ENCODE measurements around the gene SPIB. TPM values are rescaled to one million over a fixed set of nuclear protein-coding genes. Genes with fewer than 3 reads are reported as not detected.

SPIB gene
- total and polyA plus RNA-seq, 4 donors: 0.09 to 5.0 (median 0.36) TPM

- no peak for TF ChIP-seq JUND (IDR thresholded peaks at IDR 0.05)
- TF ChIP-seq FOXA1 (IDR thresholded peaks at IDR 0.05): no peak
- no peak for TF ChIP-seq RXRA (IDR thresholded peaks at IDR 0.05)
- TF ChIP-seq REST (IDR thresholded peaks at IDR 0.05): no peak
- TF ChIP-seq TAF1 (conservative IDR thresholded peaks at IDR 0.05): no peak
- no peak for TF ChIP-seq YY1 (IDR thresholded peaks at IDR 0.05)
- no peak for TF ChIP-seq RAD21 (IDR thresholded peaks at IDR 0.05)
- no peak for TF ChIP-seq GABPA (IDR thresholded peaks at IDR 0.05 in 1 of 2, conservative IDR thresholded peaks at IDR 0.05 in 1 of 2)
- no peak for TF ChIP-seq CTCF (IDR thresholded peaks at IDR 0.05; ENCODE audit: low read depth, low read length, missing input control)
- TF ChIP-seq SP1 (IDR thresholded peaks at IDR 0.05): no peak
- no peak for TF ChIP-seq EGR1 (IDR thresholded peaks at IDR 0.05; ENCODE audit: low read depth in 2 of 2)
- no peak for TF ChIP-seq MAX (IDR thresholded peaks at IDR 0.05)
- no peak for TF ChIP-seq NR2F2 (IDR thresholded peaks at IDR 0.05)
- no peak for TF ChIP-seq HNF4G (IDR thresholded peaks at IDR 0.05)
- TF ChIP-seq ATF3 (IDR thresholded peaks at IDR 0.05): no peak
- Histone ChIP-seq H3K27me3 (ENCODE audit: control insufficient read depth in 4 of 4, insufficient read depth in 4 of 4, low read length in 3 of 4) (peaks cover 0 to 6% (median 0%) of the 10 kb centered on the region in 4 donors), H3K9me3 (ENCODE audit: control insufficient read depth in 4 of 4, low read length in 3 of 4) (no peaks in the 10 kb centered on the region), H3K4me3 (ENCODE audit: low read depth in 1 of 3, low read length in 3 of 3) (no peak overlapping the region), H3K27ac (ENCODE audit: low read depth in 1 of 2, low read length in 2 of 2) (no peak overlapping the region), H3K4me1 (ENCODE audit: control insufficient read depth in 4 of 4, insufficient read depth in 4 of 4, low read length in 3 of 4) (peaks cover 2 to 9% (median 5%) of the 10 kb centered on the region in 4 donors), H3K36me3 (ENCODE audit: control insufficient read depth in 4 of 4, insufficient read depth in 3 of 4, low read depth in 1 of 4, low read length in 3 of 4) (no peaks in the 10 kb centered on the region), H3K9ac (ENCODE audit: low read depth in 1 of 2, low read length in 2 of 2) (no peak overlapping the region)
- DNase-seq (ENCODE audit: low spot score): no peak
- WGBS: 79% methylated on average over 19 of the region's 19 CpGs
Observed at GRCh38 chr19:50433201-50434180, 14.8 kb downstream of the SPIB start.

- Histone ChIP-seq H3K4me3 (ENCODE audit: low read depth in 1 of 3, low read length in 3 of 3) (no peak overlapping the region), H3K27ac (ENCODE audit: low read depth in 1 of 2, low read length in 2 of 2) (no peak overlapping the region), H3K4me1 (ENCODE audit: control insufficient read depth in 4 of 4, insufficient read depth in 4 of 4, low read length in 3 of 4) (peaks cover 2 to 9% (median 5%) of the 10 kb centered on the region in 4 donors), H3K36me3 (ENCODE audit: control insufficient read depth in 4 of 4, insufficient read depth in 3 of 4, low read depth in 1 of 4, low read length in 3 of 4) (no peaks in the 10 kb centered on the region), H3K27me3 (ENCODE audit: control insufficient read depth in 4 of 4, insufficient read depth in 4 of 4, low read length in 3 of 4) (peaks cover 0 to 6% (median 0%) of the 10 kb centered on the region in 4 donors), H3K9me3 (ENCODE audit: control insufficient read depth in 4 of 4, low read length in 3 of 4) (no peaks in the 10 kb centered on the region), H3K9ac (ENCODE audit: low read depth in 1 of 2, low read length in 2 of 2) (no peak overlapping the region)
- no peak for TF ChIP-seq NR2F2 (IDR thresholded peaks at IDR 0.05)
- no peak for TF ChIP-seq RAD21 (IDR thresholded peaks at IDR 0.05)
- no peak for TF ChIP-seq HNF4G (IDR thresholded peaks at IDR 0.05)
- 47% methylated on average over 12 of the region's 12 CpGs for WGBS
- DNase-seq (ENCODE audit: low spot score): no peak
Observed at GRCh38 chr19:50434525-50434924, 15.8 kb downstream of the SPIB start.

All from liver (tissue), 9 donors.